NK-92 (cell line): Measurements from ENCODE around the gene ATF4.

Source experiments
- DNase-seq: peaks from one replicate; lab custom pipeline; 2025; ENCODE audit not compliant: unreplicated experiment; lab: John Stamatoyannopoulos, UW

The ATF4 gene

GRCh38 chr22:39528080-39528661 lies 7.8 kb downstream of the ATF4 start:
- DNase-seq: no peak

DNA sequence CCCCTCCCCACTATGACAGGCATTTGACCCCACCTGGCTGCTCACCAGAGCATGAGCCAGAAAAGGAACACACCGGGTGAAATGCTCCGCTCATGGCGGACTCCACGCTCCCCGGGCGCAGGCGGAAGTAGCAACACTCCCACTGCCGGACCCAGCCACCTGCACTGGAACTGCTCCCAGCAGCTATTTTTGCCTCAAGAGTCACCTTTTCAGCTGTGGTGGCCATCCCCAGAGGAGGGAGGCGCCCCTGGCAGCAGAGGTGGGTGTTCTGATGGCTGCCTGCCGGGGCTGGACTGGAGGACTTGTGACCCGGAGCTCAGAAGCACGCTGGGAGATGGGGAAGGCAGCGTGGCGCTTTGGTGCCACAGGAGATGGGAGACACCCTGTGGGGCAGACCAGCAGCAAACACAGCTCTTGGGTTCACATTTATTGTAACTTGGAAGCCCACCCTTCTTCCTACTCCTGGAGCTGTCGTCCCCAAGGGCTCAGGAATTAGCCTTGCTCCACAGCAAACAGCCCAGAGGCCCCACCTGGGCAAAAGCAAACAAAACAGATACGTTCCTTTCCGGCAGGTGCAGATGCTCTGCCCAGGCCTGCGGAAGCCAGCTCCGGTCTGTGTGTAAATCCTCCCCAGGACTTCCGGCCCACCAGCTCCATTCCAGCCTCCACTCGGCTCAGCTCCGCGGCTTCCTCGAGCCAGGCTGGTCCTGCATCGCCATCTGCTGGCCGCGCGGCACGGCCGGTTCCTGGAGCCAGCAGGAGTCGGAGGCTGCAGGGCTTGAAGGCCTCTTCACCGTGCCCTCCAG lies 8.5 kb downstream of the ATF4 start:
- peak; percentile 48 for DNase-seq

GRCh38 chr22:39529487-39529851 lies 9.1 kb downstream of the ATF4 start:
- no peak for DNase-seq

GRCh38 chr22:39530116-39530515 lies 9.8 kb downstream of the ATF4 start:
- no peak for DNase-seq

GRCh38 chr22:39530692-39531331 lies 10.4 kb downstream of the ATF4 start:
- no peak for DNase-seq

DNA sequence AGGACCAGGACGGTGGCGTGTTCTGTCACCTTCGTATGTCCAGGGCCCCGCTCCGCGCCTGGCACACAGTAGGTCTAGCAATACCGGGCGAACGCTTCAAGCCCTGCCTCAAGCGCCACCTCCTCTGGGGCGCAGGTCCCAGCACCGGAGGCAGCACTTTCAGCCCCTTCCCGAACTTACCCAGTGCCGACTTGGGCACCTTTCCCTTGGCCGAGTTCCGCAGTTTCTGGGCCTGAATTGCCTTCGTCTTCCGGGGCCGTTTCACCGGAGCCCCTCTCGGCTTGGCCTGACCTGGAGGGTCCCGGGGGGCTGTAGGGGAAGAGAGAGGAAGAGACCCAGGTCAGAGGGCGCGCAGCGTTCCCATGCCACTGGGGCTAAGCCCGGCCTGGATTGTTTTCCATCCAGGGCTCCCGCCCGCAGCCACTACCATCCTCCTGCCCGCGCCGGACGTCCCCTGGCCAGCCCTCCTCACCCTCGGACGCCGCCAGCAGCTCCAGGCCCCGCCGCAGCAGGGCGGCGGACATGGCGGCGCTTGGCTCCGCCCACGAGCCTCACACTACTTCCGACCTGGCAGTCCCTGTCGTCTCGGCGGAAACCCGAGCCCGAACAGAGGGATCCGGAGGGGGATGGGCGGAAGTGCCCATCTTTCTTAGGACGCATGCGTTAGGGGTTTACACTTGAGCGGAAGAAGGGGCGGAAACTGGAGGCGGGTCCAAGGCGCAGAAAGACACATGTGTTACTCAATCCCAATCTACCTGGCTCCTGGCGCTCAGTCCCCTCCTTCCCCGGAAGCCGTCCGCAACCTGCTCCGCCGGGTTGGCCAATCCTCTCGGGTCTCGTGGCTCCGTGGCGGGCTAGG lies 12.1 kb downstream of the ATF4 start, which contains the start of gene RPS19BP1:
Gene RPS19BP1, minus strand, starts transcription at position 534 of the 859 bp plus-strand sequence. Its CDS starts 10 bp downstream, at position 524.
- peak; percentile 97 for DNase-seq

GRCh38 chr22:39534092-39534506 lies 13.7 kb downstream of the ATF4 start:
- no peak for DNase-seq

GRCh38 chr22:39534591-39535356 lies 14.4 kb downstream of the ATF4 start:
- DNase-seq: no peak

DNA sequence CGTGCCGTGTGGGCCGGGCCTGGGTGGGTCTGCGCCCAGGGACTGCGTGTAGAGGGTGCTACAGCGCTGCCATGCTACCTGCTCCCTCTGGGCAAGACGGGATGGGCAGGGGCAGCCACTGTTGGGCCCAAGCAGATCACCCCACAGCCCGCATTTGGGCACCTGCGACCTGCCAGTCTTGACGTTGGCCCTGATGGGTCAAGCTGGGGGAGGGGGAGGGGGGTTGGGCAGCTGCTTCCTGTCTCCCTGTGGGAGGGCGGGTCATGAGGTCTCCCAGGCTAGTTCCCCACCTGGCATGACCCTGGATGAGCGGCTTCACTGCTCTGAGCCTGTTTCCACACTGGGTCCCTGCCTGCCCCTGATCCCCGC lies 15.0 kb downstream of the ATF4 start:
- no peak for DNase-seq

GRCh38 chr22:39535831-39536449 lies 15.6 kb downstream of the ATF4 start:
- DNase-seq: no peak

DNA sequence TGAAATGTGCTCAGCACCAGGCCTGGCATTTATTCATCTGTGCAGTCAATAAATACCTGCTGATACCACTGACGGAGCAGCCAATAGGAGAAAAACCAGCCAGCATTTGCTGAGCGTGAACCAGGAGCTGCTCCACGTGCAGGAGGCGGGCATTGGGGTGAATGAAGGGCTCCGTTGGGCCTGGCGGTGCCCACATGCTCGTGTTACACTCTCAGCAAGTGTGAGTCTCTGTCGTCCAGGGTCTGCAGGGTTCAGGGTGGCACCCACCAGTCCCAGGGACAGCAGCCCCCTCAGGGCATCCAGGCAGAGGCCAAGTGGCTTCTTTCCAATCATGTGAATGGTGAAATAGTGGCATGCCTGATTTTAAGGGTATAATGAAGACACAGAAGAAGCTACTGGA lies 16.3 kb downstream of the ATF4 start:
- no peak for DNase-seq

GRCh38 chr22:39537975-39538374 lies 17.6 kb downstream of the ATF4 start:
- no peak for DNase-seq

DNA sequence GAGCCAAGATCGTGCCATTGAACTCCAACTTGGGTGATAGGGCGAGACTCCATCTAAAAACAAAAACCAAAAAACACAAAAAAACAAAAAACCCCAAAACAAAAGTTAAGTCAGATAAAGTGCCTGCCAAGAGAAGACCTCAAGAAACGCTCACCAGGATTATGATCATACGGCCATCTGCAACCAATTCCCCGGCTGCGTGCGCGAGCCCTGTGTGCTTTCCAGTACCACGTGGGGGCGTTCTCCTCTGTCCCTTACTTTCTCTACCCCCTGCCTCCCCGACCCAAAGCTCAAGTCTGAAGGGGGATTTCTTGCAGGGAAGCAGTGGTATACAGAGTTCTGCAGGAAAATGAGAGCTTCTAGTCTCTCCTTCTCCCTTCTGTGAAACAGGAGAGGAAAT lies 22.7 kb downstream of the ATF4 start:
- DNase-seq: no peak

DNA sequence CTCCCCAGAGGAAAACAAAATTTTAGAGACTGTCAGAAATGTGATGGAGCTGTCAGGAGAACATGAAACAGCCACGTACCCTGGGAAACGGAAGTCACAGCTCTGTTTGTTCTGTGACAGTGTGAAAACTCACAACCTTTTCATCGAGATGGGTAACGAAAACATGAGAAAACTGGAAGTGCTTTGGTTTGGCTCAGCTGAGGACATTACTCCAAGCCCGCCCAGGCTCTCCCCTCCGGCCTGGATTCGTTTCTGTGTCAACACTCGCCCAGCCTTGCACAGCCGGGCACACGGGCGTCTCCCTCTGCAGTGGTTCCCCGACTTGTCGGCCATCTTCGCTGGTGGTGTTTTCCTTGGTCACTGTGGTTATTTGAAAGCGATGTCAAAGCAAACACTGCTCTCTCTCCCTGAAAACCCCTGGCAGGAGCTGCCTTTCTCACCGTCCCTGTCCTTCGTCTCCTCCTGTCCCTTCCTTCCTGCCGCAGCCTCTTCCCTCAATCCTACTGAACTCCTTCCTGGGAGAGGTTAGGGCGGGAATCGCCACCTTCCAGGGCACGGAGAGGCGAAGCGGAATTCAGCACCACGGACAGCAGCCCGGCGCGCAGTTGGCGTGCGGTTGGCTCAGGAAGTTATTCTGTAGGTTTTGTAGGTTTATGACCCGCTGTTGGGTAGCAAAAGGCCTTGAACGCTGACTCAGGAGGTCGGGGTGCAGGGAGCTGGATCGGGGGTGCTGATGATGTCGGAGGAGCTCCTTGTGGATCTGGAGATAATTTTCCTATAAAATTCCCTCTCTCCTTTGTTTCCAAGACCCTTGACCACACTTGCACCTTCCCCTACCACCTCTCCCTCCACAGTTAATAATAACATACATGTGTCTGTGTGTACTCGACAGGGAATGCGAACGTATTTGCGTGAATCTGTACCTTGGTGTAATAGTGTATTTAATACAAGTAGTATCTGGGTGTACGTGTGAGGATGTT lies 25.3 kb downstream of the ATF4 start:
- DNase-seq: no peak

DNA sequence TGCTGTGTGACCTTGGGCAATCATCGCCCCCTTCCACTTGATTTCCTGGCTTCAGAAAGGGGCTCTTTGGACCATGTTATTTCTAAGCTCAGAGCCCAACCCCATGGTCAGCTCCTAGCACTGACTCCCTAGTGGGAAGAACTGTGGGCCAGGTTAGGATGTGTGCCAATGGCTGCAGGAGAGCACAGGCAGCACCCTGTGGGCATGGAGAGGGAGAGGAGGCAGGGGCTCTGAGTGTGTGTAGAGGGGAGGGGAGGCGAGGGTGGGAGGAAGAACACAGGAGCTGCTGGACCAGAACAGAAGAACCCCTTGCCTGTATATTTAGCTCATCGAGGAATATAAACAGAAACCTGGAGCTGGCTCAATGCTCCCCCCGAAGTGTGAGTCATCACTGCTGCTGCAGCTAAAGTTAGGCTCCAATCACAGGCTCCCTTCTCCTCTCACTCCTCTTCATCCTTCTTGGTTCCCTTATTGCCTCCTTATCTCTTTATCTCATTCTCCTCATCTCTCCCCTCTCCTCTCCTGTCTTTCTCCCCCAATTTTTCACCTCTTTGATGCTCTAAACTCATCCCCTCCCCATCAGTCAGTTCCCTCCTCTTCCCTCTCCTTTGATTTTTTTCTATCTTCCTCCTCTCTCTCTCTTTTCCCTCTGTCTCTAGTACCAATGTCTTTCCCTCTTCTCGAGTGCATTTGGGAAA lies 26.7 kb downstream of the ATF4 start:
- no peak for DNase-seq

- no peak for DNase-seq
Observed at GRCh38 chr22:39547587-39547947, 27.2 kb downstream of the ATF4 start.

- no peak for DNase-seq
Observed at GRCh38 chr22:39553429-39553828, 33.1 kb downstream of the ATF4 start.

- no peak for DNase-seq
Observed at GRCh38 chr22:39554151-39554550, 33.8 kb downstream of the ATF4 start.
